Effector CD4-positive, alpha-beta T cell (primary cell): ENCODE data around the gene LRRC23.

Source experiments
- DNase-seq: peaks from one replicate; pipeline ENCODE4 v3.0.0-alpha.2; 2020

Gene LRRC23

GRCh38 chr12:6928703-6929407 is 24.2 kb downstream of the LRRC23 start:
- no peak for DNase-seq

GRCh38 chr12:6929466-6930452 is 25.1 kb downstream of the LRRC23 start:
- no peak for DNase-seq

- no peak for DNase-seq
Measured at GRCh38 chr12:6932766-6933165, 28.1 kb downstream of the LRRC23 start.

DNA sequence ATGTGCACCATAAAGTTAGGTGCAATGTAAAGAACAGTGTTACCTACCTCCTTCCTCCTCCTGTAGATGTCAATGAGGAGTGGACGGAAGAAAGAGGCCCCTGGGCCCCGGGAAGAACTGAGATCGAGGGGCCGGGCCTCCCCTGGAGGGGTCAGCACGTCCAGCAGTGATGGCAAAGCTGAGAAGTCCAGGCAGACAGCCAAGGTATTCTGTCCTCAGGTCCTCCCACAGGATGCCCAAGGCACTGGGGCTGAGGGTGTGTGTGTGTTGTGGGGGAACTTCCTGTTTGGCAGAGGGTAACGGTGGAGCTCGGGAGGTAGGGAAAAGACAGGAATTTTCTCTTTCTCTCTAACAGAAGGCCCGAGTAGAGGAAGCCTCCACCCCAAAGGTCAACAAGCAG is 29.5 kb downstream of the LRRC23 start:
- DNase-seq = no peak

DNA sequence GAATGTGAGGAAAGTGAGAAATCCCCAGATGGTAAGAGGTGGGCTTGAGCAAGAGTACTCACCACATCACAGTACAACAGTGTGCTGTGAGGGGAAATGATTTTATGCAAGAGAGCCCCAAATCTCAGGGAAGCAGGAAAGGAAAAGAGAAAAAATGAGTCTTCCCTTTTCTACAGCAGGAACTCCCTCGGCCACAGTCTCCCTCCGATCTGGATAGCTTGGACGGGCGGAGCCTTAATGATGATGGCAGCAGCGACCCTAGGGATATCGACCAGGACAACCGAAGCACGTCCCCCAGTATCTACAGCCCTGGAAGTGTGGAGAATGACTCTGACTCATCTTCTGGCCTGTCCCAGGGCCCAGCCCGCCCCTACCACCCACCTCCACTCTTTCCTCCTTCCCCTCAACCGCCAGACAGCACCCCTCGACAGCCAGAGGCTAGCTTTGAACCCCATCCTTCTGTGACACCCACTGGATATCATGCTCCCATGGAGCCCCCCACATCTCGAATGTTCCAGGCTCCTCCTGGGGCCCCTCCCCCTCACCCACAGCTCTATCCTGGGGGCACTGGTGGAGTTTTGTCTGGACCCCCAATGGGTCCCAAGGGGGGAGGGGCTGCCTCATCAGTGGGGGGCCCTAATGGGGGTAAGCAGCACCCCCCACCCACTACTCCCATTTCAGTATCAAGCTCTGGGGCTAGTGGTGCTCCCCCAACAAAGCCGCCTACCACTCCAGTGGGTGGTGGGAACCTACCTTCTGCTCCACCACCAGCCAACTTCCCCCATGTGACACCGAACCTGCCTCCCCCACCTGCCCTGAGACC is 31.0 kb downstream of the LRRC23 start:
- no peak for DNase-seq

DNA sequence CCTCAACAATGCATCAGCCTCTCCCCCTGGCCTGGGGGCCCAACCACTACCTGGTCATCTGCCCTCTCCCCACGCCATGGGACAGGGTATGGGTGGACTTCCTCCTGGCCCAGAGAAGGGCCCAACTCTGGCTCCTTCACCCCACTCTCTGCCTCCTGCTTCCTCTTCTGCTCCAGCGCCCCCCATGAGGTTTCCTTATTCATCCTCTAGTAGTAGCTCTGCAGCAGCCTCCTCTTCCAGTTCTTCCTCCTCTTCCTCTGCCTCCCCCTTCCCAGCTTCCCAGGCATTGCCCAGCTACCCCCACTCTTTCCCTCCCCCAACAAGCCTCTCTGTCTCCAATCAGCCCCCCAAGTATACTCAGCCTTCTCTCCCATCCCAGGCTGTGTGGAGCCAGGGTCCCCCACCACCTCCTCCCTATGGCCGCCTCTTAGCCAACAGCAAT is 31.6 kb downstream of the LRRC23 start:
- no peak for DNase-seq

- DNase-seq = no peak
Measured at GRCh38 chr12:6936636-6937480, 32.2 kb downstream of the LRRC23 start.

DNA sequence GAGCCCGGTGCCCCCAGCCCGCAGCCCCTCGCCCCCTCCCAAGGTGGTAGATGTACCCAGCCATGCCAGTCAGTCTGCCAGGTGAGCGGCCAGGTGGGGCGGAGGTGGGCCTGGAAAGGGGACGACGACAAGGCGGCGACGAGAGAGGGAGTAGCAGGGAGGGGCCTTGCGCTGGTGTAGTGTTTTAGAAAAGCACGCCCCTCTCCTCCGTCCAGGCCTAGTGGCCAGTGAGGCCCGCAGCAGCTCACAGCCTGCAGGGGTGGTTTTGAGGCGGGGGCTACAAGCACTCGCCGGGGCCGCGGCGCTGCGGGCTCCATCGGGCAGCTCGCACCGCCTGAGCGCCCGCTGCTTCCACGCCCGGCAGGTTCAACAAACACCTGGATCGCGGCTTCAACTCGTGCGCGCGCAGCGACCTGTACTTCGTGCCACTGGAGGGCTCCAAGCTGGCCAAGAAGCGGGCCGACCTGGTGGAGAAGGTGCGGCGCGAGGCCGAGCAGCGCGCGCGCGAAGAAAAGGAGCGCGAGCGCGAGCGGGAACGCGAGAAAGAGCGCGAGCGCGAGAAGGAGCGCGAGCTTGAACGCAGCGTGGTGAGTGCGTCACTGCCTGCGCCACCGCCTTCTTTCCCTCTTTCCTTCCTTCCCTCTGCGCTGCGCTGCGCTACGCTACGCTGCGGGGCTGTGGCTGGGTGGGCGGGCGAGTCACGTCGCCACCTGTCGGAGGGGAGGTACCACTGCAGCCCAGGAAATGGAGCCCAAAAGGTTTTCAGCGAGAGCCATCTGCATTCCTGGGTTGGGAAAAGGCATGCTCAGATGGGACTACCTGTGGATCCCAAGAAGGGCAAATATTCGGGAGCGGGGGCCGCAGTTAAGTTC is 33.1 kb downstream of the LRRC23 start:
- DNase-seq = peak; percentile 89

GRCh38 chr12:6938353-6939190 is 34.0 kb downstream of the LRRC23 start:
- DNase-seq = no peak

DNA sequence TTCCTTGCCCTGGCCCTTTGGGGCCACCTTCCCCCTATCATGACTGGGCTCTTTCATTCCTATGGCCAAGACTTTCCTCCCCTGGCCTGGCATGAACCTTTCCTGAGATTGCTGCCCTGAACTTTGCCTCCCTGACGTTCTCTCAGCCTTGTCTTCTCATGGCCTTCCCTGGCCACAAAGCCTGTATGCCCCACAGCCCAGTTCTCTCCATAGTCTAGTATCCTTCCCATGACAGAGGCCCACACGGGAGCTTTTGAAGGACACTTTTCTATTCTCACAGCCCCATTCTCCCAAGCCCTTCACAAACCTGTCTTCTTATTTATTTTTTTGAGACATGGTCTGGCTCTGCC is 34.5 kb downstream of the LRRC23 start:
- DNase-seq = no peak

GRCh38 chr12:6941267-6941666 is 36.6 kb downstream of the LRRC23 start:
- no peak for DNase-seq

GRCh38 chr12:6941782-6942181 is 37.2 kb downstream of the LRRC23 start:
- DNase-seq = no peak

DNA sequence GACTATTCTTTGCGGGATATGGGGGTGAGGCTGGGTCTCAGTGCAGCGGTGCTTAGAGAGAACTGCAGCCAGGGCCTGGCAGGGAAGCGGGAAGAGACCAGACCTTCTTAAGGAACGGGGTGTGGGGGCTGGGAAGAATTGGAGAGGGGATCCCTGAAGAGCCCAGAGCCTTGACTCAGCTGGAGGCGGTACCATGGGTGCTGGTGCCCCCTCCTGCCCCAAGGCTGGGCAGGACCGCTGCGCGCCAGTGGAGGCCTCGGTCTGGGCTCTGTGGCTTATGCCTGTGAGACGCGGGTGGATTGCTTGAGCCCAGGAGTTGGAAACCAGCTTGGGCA is 37.7 kb downstream of the LRRC23 start:
- DNase-seq = no peak

DNA sequence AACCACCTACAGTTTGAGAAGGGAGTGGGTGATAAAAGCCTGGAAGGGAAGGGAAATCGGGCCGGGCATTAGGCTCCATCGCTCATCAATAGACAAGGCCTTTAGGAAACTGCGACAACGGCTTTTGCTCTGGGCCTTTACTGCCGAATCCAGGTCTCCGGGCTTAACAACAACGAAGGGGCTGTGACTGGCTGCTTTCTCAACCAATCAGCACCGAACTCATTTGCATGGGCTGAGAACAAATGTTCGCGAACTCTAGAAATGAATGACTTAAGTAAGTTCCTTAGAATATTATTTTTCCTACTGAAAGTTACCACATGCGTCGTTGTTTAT is 38.7 kb downstream of the LRRC23 start:
- peak; percentile 80 for DNase-seq

DNA sequence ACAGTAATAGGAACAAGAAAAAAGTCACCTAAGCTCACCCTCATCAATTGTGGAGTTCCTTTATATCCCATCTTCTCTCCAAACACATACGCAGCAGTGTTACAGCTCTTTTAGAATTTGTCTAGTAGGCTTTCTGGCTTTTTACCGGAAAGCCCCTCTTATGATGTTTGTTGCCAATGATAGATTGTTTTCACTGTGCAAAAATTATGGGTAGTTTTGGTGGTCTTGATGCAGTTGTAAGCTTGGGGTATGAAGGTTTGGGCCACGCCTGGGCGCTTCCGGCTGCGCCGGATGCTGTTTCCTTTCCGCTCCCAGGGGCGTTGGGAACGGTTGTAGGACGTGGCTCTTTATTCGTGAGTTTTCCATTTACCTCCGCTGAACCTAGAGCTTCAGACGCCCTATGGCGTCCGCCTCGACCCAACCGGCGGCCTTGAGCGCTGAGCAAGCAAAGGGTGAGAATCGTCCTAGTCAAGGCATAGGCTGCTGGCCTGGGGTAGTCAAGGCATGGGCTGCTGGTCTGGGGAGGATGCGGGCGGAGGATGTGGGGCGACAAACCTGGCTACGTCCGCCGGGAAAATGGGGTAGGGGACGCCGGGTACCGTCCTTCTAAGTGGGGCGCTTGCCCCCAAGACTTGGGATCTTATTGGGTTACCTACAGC is 39.2 kb downstream of the LRRC23 start, which contains the start of the genes C12orf57 and RNU7-1:
Gene C12orf57 (plus strand): TSS at position 301 of the 659 bp plus-strand sequence. CDS start 100 bp downstream, at position 401.
Gene RNU7-1 (plus strand): TSS at position 95 of the 659 bp plus-strand sequence.
- peak; percentile 56 for DNase-seq

DNA sequence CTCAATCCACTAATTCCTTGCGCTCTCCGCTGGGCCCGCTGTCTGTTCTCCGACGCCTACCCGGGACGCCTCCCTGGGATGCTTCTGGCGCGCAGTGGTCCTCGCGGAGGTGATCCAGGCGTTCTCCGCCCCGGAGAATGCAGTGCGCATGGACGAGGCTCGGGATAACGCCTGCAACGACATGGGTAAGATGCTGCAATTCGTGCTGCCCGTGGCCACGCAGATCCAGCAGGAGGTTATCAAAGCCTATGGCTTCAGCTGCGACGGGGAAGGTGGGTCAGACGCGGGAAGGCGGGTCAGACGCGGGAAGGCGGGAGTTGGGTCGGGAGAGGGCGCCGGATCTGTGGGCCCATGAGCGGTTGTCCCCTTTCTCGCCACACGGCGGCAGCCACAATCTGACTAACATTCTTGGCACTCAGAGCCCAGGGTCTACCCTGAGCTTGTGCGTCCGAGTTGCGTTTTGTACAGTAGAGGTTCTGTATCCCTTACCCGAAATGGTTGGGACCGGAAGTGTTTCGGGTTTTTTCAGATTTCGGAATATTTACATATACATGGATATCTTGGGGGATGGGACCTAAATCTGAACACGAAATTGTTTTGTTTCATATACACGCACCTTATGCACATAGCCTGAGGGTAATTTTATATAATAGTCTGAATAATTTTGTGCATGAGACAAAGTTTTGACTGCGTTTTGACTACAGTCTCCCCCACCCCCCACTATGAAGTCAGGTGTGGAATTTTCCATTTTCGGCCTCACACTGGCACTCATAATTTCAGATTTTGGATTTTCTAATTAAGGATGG is 40.0 kb downstream of the LRRC23 start:
- DNase-seq = peak; percentile 82

- DNase-seq = no peak
Measured at GRCh38 chr12:6945613-6946012, 41.0 kb downstream of the LRRC23 start.

- peak; percentile 61 for DNase-seq
Measured at GRCh38 chr12:6946033-6946919, 41.7 kb downstream of the LRRC23 start.
